Esophagus squamous epithelium (tissue), 4 donors: ENCODE measurements around the gene NAGS.

ENCODE experiments used
- CTCF ChIP-seq, 6 experiments: fragments of 450-650 bp in 4 of 6; fragments of 200-600 bp in 2 of 6; sonication (generic) in 2 of 6; IDR thresholded peaks; one replicate each; pipeline ENCODE4 v1.5.1; 2016 to 2019; ENCODE audit warnings: antibody characterized with exemption in 6 of 6, mild to moderate bottlenecking in 4 of 6, moderate library complexity in 4 of 6
- POLR2A ChIP-seq, 4 donors: fragments of 450-650 bp; IDR thresholded peaks; one replicate each; pipeline ENCODE4 v1.6.1; 2017; ENCODE audit warnings: antibody characterized with exemption in 4 of 4, mild to moderate bottlenecking in 4 of 4, moderate library complexity in 3 of 4

GRCh38 chr17:43970366-43970765 is 34.1 kb upstream of the NAGS start:
- TF ChIP-seq CTCF (IDR thresholded peaks at IDR 0.05) (no peak), POLR2A (IDR thresholded peaks at IDR 0.05) (no peak)
